HL-60 (cell line): Measurements from ENCODE around the gene PLAGL1.

Experiments
- GABPA ChIP-seq: IDR thresholded peaks from 2 replicates; pipeline ENCODE4 v1.6.1; 2012; ENCODE audit warnings: low read depth
- POLR2AphosphoS5 ChIP-seq: IDR thresholded peaks from 2 replicates; pipeline ENCODE4 v1.6.1; 2012; ENCODE audit warnings: low read depth
- SPI1 ChIP-seq: IDR thresholded peaks from 2 replicates; pipeline ENCODE4 v1.6.1; 2012; ENCODE audit warnings: low read depth, mild to moderate bottlenecking, borderline replicate concordance
- TF ChIP-seq, protein P1 (sequence below): IDR thresholded peaks from one replicate; pipeline ENCODE4 v1.5.1; 2011; ENCODE audit warnings: low read length, control low read depth, inconsistent platforms; ENCODE audit not compliant: insufficient read depth
- TF ChIP-seq, protein P2 (sequence below): IDR thresholded peaks from 2 replicates; pipeline ENCODE4 v1.6.1; 2012; ENCODE audit warnings: low read depth; ENCODE audit not compliant: insufficient replicate concordance

DNA sequence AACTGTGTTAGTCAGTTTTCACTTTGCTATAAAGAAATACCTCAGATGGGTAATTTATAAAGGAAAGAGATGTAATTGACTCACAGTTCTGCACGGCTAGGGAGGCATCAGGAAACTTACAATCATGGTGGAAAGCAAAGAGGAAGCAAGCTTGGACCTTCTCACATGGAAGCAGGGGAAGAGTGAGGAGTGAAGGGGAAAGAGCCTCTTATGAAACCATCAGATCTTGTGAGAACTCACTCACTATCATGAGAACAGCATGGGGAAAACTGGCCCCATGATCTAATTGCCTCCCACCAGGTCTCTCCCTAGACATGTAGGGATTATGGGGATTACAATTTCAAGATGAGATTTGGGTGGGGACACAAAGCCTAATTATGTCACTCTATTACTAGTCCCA lies 41.3 kb upstream of the PLAGL1 start:
- TF ChIP-seq, protein P1, sequence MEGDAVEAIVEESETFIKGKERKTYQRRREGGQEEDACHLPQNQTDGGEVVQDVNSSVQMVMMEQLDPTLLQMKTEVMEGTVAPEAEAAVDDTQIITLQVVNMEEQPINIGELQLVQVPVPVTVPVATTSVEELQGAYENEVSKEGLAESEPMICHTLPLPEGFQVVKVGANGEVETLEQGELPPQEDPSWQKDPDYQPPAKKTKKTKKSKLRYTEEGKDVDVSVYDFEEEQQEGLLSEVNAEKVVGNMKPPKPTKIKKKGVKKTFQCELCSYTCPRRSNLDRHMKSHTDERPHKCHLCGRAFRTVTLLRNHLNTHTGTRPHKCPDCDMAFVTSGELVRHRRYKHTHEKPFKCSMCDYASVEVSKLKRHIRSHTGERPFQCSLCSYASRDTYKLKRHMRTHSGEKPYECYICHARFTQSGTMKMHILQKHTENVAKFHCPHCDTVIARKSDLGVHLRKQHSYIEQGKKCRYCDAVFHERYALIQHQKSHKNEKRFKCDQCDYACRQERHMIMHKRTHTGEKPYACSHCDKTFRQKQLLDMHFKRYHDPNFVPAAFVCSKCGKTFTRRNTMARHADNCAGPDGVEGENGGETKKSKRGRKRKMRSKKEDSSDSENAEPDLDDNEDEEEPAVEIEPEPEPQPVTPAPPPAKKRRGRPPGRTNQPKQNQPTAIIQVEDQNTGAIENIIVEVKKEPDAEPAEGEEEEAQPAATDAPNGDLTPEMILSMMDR: no peak
- TF ChIP-seq, protein P2, sequence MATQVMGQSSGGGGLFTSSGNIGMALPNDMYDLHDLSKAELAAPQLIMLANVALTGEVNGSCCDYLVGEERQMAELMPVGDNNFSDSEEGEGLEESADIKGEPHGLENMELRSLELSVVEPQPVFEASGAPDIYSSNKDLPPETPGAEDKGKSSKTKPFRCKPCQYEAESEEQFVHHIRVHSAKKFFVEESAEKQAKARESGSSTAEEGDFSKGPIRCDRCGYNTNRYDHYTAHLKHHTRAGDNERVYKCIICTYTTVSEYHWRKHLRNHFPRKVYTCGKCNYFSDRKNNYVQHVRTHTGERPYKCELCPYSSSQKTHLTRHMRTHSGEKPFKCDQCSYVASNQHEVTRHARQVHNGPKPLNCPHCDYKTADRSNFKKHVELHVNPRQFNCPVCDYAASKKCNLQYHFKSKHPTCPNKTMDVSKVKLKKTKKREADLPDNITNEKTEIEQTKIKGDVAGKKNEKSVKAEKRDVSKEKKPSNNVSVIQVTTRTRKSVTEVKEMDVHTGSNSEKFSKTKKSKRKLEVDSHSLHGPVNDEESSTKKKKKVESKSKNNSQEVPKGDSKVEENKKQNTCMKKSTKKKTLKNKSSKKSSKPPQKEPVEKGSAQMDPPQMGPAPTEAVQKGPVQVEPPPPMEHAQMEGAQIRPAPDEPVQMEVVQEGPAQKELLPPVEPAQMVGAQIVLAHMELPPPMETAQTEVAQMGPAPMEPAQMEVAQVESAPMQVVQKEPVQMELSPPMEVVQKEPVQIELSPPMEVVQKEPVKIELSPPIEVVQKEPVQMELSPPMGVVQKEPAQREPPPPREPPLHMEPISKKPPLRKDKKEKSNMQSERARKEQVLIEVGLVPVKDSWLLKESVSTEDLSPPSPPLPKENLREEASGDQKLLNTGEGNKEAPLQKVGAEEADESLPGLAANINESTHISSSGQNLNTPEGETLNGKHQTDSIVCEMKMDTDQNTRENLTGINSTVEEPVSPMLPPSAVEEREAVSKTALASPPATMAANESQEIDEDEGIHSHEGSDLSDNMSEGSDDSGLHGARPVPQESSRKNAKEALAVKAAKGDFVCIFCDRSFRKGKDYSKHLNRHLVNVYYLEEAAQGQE: no peak
- TF ChIP-seq POLR2AphosphoS5: no peak
- no peak for TF ChIP-seq SPI1
- TF ChIP-seq GABPA: no peak
